K562 treated with DMSO at 1 percent for 24 hours (cell line): Measurements from ENCODE around the gene CLEC20A. TPM values are rescaled to one million over a fixed set of nuclear protein-coding genes. Genes with fewer than 3 reads are reported as not detected.

Experiments used
- total RNA-seq: library from RNA; unstranded; fragments of 300-600 nt; gene quantifications from 2 replicates; pipeline ENCODE4 v1.2.3, GENCODE V29; 2022; ENCODE audit warnings: low read depth; ENCODE audit not compliant: insufficient read depth

CLEC20A gene
- total RNA-seq, result not detected in 2 replicates

GRCh38 chr1:178496410-178497135, at the start of gene CLEC20A:
TSS of gene CLEC20A (minus strand) at chr1:178496964. CDS start at chr1:178496939, 25 bp downstream.

GRCh38 chr1:178512566-178513277, 16.0 kb upstream of the CLEC20A start, which contains the start of gene TEX35:
TSS of gene TEX35 (plus strand) at chr1:178513109. CDS start at chr1:178513189, 80 bp downstream.

Other genes starting within 250 kb of the CLEC20A start
- not detected in 2 replicates for gene TEX35, start 16.1 kb upstream of the CLEC20A start, total RNA-seq
- gene RALGPS2, start 228.3 kb upstream of the CLEC20A start, total RNA-seq, result 1.4 and 3.4 TPM in 2 replicates